Iris pigment epithelial cell (primary cell): ENCODE measurements around the gene ARPC1A.

Experiments used
- DNase-seq: peaks from one replicate; pipeline ENCODE4 v3.0.0-alpha.2; 2011; ENCODE audit warnings: low read depth

The ARPC1A gene

GRCh38 chr7:99390941-99391602 lies 65.4 kb downstream of the ARPC1A start:
- DNase-seq, result no peak

- DNase-seq, result no peak
These were observed 66.3 kb downstream of the ARPC1A start for GRCh38 chr7:99392046-99392445.

- DNase-seq, result peak; percentile 76
These were observed 67.1 kb downstream of the ARPC1A start for GRCh38 chr7:99392659-99393354.

- no peak for DNase-seq
These were observed 67.9 kb downstream of the ARPC1A start for GRCh38 chr7:99393355-99394187.

GRCh38 chr7:99394188-99394502 lies 68.4 kb downstream of the ARPC1A start:
- DNase-seq, result no peak

- no peak for DNase-seq
These were observed 70.1 kb downstream of the ARPC1A start for GRCh38 chr7:99395616-99396327.

GRCh38 chr7:99396418-99397296 lies 71.0 kb downstream of the ARPC1A start:
- DNase-seq, result no peak

GRCh38 chr7:99397297-99397983 lies 71.7 kb downstream of the ARPC1A start:
- no peak for DNase-seq

- DNase-seq, result no peak
These were observed 73.3 kb downstream of the ARPC1A start for GRCh38 chr7:99398891-99399445.

GRCh38 chr7:99399597-99399996 lies 73.9 kb downstream of the ARPC1A start:
- DNase-seq, result no peak

GRCh38 chr7:99402854-99403253 lies 77.2 kb downstream of the ARPC1A start:
- no peak for DNase-seq

GRCh38 chr7:99403764-99404163 lies 78.1 kb downstream of the ARPC1A start:
- DNase-seq, result no peak

GRCh38 chr7:99404235-99404976 lies 78.7 kb downstream of the ARPC1A start:
- DNase-seq, result peak; percentile 43

GRCh38 chr7:99404977-99405320 lies 79.3 kb downstream of the ARPC1A start:
- DNase-seq, result no peak

- DNase-seq, result no peak
These were observed 80.9 kb downstream of the ARPC1A start for GRCh38 chr7:99406557-99406956.

GRCh38 chr7:99407872-99408378 lies 82.2 kb downstream of the ARPC1A start:
- peak; percentile 84 for DNase-seq

GRCh38 chr7:99408379-99409191 lies 82.9 kb downstream of the ARPC1A start, which contains the start of the genes BUD31 and PDAP1:
BUD31 (plus strand) TSS chr7:99408969; CDS start chr7:99411093, 2,124 bp downstream.
PDAP1 (minus strand) TSS chr7:99408597; CDS start chr7:99408548, 49 bp downstream.
- peak; percentile 95 for DNase-seq

- DNase-seq, result no peak
These were observed 83.5 kb downstream of the ARPC1A start for GRCh38 chr7:99409192-99409572.

- no peak for DNase-seq
These were observed 84.1 kb downstream of the ARPC1A start for GRCh38 chr7:99409806-99410205.
